Stimulated activated CD8-positive, alpha-beta memory T cell treated with anti-CD3 and anti-CD28 coated beads, Interleukin-4, amount 100 ng/mL, for 4 hours (primary cell): ENCODE results near the gene PTPRD.

ENCODE experiments used
- DNase-seq, 2 donors: peaks; one replicate each; pipeline ENCODE4 v3.0.0-alpha.2; 2020; ENCODE audit warnings: low read depth in 2 of 2, low spot score in 1 of 2

PTPRD gene

DNA sequence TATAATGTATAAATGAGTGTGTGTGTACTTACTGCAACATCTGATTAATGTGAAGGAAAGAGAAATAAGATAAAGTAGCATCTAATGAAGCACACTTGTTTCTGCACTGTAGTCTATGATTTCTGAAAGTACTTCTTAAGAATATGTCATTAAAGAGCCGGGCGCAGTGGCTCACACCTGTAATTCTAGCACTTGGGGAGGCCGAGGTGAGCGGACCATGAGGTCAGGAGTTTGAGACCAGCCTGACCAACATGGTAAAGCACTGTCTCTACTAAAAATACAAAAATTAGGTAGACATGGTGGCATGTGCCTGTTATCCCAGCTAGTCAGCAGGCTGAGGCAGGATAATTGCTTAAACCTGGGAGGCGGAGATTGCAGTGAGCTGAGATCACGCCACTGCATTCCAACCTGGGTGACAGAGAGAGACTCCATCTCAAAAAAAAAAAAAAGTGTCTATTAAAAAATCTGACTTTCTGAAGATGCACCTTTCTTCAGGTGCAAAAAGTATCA, 556.9 kb downstream of the PTPRD start:
- DNase-seq, result no peak

DNA sequence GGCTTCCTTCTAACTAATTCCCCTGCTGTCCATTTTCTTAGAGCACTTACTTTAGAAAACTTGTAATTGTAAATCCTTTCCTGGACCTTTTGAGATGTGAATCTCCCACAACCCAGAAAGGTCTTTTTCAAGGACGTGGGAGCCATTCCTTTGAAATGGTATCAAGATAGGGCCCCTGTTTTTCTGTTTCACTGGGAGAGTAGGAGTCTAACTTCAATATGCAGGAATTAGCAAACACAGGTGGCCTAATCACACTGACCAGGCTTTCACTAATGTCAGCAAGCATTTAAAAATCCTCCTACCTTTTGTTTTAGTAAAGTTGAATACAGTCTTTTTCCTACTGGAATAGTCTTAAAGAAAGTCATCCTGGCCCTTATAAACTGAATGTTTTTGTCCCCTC, 558.3 kb downstream of the PTPRD start:
- DNase-seq, result no peak

DNA sequence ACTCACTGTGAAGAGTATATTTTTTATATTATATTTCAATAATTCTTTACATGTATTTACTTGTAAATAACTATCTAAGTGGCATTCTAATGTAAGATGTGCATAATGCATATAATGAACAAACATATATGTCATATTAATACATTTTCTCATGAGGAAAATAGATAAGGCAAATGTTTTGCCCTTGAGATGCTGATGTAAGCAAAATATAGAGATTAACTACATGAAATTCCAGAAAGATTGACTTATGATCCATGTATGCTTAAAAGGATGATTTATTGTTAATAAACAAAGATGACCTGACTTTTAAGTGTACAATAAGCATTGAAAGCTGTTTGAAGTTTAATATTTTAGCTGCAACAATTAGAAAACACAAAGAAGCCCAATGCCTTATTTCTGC, 559.9 kb downstream of the PTPRD start:
- DNase-seq, result no peak

DNA sequence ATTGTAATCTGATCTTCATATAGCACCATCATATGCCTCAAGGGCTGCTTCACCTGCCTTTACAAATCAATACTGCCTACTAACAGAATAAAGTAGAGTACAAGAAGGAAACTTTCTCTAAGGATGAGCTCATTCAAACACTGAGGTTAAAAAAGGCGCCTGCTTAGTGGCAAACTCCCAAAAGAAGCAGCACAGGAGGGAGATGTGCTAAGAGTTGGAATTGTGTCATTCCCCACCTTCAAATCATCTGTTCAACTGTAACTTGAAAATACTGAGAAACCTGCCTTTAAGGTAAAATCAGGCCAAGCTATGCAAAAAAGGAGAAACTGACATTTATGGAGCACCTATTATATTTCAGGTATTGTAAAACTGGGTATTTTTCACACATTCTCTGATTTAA, 560.6 kb downstream of the PTPRD start:
- DNase-seq, result no peak

GRCh38 chr9:10050016-10050415, 562.8 kb downstream of the PTPRD start:
- DNase-seq, result no peak

DNA sequence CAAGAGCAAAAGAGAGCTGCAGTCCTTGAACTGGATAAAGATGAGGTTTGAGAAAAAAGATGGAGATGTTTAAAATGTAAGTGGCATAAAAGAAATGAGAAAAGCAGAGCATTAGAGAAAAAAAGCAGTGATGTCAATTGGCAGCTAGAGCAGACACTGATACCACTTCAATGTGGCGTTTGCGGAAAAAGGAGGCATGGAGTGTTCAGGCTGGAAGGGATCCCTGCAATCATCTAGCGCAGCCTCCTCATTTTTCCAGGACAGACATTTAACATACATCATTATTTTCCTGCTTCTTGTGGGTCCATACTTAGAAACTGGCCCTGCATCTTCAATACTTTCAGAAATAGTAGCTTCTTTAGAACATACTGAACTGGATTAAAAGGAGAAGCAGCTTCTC, 563.8 kb downstream of the PTPRD start:
- DNase-seq, result no peak

DNA sequence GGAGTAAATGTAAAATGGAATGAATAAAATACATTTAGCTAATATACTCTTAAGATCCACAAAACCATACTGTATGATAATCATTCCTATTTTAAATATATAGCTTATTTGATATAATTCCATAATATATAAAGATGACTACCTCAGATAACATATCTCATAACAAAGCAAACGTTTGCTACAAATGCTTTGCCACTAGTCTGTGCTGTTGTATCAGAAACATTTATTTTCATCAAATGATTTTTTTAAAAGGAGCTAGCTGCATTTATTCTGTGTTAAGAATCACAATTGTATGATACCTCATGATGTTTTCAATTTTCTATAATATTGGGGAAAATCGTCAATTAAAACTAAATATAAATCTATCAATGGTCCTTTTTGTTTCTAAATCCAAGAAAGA, 567.2 kb downstream of the PTPRD start:
- no peak for DNase-seq

DNA sequence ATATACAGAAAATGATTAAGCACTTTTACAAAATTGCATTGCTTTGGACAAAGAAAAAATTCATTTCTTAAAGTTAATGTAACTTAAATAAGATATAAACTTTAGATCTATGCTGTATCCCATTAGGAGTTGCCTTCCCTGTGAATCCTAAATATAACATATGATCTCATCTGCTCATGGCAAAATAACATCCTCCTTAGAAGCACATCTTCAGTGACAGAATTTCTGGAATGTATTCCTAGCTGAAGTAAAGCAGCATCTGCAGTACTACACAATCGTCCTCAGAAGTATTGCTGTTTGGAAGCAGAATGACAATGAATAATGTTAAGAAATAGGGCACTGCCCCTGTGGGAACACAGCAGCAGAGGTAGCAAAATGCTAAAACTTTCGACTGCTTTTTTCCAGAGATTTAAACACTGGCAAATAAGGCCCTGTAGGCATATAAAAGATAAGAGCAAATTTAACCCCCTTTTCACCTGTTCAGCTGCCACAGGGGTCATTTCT, 571.0 kb downstream of the PTPRD start:
- DNase-seq, result no peak

DNA sequence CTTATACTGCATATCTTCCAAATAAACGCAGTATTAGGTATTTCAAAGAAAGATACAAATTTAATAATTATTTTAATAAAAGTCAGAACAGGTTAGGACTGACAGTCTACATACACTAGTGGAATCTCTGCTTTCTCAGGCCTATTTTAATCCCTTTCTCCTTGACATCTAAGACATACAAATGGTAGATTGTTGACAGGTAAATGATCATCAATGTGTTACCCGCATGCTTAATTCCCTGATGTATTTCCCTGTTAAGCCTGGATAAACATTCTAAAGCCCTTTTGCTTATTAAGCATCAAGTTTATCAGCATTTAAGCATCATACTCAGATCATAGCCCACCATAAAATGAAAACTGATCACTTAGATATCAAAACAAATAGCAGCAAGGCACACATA, 576.7 kb downstream of the PTPRD start:
- DNase-seq, result no peak

DNA sequence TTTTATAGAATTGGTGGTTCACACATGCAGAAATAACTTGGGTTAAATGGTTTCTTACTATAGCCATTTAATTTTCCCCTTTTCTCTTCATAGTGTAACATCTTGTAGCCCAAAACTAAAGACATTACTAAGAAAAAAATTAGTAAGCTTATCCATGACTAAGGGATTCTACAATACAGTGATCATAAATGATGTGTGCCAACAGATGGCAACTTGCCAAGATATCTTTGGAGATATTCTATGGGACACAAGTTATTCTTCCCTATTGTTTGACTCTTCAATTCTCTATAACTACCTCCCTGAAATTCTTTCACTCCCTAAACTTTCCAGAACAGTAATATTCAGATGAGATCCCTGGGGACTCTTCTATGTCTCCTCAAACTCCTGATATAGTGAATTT, 580.6 kb downstream of the PTPRD start:
- no peak for DNase-seq

DNA sequence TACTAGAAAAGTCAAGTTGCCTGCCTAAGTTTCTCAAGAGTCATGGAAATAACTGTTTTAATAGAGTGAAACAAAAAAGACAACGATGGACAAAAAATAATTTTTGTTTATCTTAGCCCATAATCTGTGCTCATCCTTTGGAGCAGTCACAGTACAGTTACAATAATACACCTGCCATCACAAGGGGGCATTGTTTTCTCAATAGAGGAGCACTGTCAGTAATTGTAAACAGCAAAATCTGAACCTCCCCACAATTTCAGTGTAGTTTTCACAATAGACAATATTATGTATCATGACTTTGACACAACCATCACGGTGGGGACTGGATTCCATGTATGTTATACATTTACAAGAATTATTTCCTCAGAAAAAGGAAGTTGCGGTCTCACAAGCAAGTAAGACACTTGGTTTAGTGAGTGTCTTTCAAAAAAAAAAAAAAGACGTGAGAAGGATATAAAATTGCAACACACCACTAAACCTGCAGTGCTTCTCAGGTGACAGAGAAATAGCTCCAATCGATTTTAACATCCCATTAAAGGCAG, 586.3 kb downstream of the PTPRD start:
- no peak for DNase-seq

DNA sequence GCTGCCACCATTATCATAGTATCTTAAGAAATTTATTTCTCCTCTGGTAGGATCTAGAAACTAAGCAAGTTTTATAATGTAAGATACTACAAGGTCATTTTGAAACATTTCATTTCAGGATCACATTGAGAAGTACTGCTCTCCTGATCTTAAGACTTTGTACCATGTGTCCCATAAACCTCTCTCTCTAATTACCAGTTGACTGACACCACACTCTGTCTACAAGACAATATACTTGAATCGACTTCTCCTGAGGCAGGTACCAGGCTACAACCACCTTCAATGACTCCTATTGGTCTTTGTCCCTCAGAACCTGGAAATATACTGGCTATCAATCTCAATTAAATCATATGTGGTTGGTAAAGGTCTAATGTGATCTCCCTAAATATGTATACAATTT, 597.0 kb downstream of the PTPRD start:
- DNase-seq, result no peak

GRCh38 chr9:10014889-10015288, 597.9 kb downstream of the PTPRD start:
- DNase-seq, result no peak

DNA sequence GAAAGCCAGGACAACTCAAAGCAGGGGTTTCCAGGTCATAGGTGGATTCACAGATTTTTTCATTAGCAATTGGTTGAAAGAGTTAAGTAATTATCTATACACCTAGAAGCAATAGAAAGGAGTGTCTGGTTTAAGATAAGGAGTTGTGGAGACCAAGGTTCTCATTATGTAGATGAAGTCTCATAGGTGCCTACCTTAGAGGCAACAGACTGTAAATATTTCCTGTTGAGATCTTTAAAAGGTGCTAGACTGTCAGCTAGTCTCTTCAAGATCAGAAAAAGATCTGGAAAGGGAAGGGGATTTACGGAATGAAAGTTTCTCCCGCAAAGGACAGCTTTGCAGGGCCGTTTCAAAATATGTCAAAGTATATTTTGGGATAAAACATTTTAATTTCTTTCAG, 603.4 kb downstream of the PTPRD start:
- no peak for DNase-seq

- DNase-seq, result no peak
Observed at GRCh38 chr9:10008101-10008799, 604.6 kb downstream of the PTPRD start.

DNA sequence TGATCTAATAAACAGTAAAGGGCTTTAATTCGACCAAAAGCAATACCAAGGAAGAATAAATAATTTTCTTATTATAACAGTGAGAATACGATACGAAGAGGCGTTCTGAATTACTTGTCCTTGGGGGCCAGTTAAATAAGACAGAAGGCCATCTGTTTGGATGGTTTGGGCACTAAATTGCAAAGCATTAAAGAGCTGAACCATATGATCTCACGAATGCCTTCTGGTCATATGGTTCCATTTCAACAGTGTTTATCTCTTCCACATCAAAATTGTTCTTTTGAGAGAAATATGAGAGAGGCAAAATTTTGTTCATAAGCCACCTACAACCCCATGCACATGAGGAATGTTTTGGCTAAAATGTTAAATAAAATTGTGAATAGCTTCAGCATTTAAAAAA, 605.4 kb downstream of the PTPRD start:
- DNase-seq, result no peak

GRCh38 chr9:10005206-10005605, 607.6 kb downstream of the PTPRD start:
- DNase-seq, result no peak

DNA sequence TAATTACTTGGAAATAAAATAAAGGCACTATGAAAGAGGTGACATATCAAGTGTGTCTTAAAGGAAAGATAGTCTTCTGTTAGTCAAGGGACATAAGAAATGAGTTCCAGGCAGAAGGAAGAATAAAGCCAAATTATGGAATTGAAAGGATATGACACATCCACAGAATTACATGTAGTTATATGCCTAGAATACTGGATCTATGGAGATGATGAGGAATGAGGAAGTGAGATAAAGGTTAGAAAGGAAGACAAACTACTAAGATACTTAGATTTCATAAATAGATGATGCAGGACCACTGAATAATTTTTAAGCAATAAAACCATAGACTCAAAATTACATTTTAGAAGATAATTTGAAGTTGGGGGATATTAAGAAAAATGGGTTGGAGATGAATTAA, 609.8 kb downstream of the PTPRD start:
- DNase-seq, result no peak

- DNase-seq, result no peak
Observed at GRCh38 chr9:10000669-10001068, 612.1 kb downstream of the PTPRD start.

DNA sequence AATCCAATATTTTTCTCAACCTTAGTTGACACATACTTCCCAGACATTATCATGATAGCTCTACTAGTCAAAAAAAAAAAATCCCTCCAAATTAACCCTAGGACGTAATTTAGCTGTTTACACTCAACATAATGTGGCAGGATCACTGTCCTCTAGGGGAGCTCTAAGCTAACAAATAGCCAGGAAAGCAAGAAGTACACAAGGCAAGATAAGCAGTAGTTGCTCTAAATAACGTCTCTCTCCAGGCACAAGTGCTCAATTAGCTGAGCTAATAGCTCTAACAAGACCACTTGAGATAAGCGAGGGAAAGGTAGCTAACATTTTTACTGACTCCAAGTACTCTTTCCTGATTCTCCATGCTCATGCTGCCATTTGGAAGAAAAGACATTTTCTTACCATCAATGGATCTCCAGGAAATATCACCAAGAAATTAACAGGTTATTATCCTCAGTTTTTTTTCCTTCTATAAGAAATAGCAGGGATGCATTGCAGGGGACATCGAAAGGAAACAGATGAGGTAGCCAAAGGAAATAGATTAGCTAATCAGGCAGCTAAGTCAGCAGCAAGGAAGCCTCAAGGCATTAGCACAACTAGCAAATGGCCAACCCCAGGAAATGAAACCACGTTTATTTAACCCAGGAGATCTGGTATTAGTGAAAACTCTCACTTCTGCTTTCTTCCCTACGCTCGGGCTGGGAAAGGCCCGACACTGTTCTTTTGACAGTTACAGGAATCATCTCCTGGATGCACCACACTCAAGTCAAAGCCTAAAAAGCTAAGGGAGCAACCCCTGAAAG, 614.1 kb downstream of the PTPRD start:
- DNase-seq, result no peak

DNA sequence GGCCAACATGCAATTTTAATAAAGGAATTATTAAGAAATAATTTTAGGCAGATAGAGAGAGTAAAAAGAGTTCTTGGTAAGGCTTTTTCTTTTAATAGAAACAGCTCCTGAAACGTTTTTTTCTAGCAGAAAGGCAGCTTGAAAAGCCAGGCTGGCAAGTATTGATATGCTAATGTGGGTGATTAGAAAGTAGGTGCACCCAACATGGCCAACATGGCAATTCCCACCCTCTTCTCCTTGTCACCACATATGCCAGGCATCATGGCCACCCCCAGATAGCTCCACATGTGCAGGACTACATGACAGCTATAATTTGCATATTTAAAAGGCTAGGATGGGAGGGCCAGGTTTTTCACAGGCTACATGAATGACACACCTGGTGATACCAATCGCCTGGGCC, 615.2 kb downstream of the PTPRD start:
- DNase-seq, result no peak

- no peak for DNase-seq
Observed at GRCh38 chr9:9996259-9996658, 616.5 kb downstream of the PTPRD start.
